Hepatocyte (in vitro differentiated cells): ENCODE measurements around the gene HSDL2.

Experiments
- EZH2 ChIP-seq: fragments of 200-600 bp; sonication (generic); IDR thresholded peaks from 2 replicates; pipeline ENCODE4 v1.6.1; 2016; ENCODE audit warnings: antibody characterized with exemption, mild to moderate bottlenecking, borderline replicate concordance
- EZH2phosphoT487 ChIP-seq: fragments of 200-600 bp; sonication (generic); IDR thresholded peaks from one replicate; pipeline ENCODE4 v1.6.1; 2018; ENCODE audit warnings: antibody characterized with exemption, mild to moderate bottlenecking, low read depth, moderate library complexity; ENCODE audit not compliant: unreplicated experiment, severe bottlenecking
- TF ChIP-seq, protein P1 (sequence below): fragments of 200-600 bp; sonication (generic); IDR thresholded peaks from 2 replicates; pipeline ENCODE4 v1.5.1; 2016; ENCODE audit warnings: antibody characterized with exemption, mild to moderate bottlenecking; ENCODE audit not compliant: poor library complexity

GRCh38 chr9:112349008-112349333 is 30.9 kb upstream of the HSDL2 start:
- TF ChIP-seq EZH2 (no peak), EZH2phosphoT487 (no peak)
- TF ChIP-seq, protein P1, sequence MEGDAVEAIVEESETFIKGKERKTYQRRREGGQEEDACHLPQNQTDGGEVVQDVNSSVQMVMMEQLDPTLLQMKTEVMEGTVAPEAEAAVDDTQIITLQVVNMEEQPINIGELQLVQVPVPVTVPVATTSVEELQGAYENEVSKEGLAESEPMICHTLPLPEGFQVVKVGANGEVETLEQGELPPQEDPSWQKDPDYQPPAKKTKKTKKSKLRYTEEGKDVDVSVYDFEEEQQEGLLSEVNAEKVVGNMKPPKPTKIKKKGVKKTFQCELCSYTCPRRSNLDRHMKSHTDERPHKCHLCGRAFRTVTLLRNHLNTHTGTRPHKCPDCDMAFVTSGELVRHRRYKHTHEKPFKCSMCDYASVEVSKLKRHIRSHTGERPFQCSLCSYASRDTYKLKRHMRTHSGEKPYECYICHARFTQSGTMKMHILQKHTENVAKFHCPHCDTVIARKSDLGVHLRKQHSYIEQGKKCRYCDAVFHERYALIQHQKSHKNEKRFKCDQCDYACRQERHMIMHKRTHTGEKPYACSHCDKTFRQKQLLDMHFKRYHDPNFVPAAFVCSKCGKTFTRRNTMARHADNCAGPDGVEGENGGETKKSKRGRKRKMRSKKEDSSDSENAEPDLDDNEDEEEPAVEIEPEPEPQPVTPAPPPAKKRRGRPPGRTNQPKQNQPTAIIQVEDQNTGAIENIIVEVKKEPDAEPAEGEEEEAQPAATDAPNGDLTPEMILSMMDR: no peak
